ENCODE data around the gene SPIRE1. TPM values are rescaled to one million over a fixed set of nuclear protein-coding genes. Genes with fewer than 3 reads are reported as not detected.

Gene SPIRE1
- total and polyA plus RNA-seq, 7 experiments from 2014 or later, result 0.66 to 2.9 (median 1.3) TPM; not detected in 1

DNA sequence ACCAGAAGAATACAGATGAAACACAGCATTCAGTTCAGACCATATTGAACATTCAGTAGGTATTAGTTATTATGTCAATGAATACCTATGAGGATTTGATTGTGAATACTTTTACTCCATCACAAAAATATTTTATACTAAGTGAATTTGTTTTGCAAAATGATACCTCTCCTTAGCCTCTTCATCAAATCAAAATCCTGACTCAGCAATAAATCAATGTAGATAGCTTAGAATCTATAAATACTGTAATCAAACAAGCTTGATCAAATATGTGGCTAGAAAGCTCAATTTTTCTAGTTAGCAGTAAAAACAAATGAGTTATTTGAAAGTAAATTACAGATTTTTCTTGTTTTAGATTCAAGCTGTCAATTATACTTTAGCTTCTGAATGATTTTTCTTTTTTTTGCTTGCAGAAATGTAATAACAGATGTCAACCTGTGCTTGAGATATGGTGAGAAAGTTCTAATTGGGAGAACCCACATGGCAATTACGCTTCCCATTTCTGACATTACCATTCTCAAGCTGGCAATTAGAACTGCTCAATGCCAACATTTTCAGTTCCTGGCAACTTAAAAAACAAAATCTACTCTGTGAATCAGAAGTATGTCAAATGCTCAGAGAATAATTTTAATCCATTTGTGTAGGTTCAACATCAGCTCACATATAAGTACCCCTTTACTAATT is 140.6 kb downstream of the SPIRE1 start:
- Histone ChIP-seq H3K9me3 (ENCODE audit: control insufficient read depth in 2 of 3, low read length in 3 of 3) (no peaks in the 10 kb centered on the region), H3K27me3 (ENCODE audit: control insufficient read depth in 2 of 2, insufficient read depth in 2 of 2, low read length in 2 of 2) (peaks cover 0 to 4% of the 10 kb centered on the region in 2 donors), H3K36me3 (ENCODE audit: control insufficient read depth in 2 of 3, insufficient read depth in 3 of 3, low read length in 3 of 3) (no peaks in the 10 kb centered on the region), H3K27ac (ENCODE audit: low read depth, low read length) (no peak overlapping the region), H3K4me1 (ENCODE audit: control insufficient read depth in 2 of 2, insufficient read depth in 2 of 2, low read length in 2 of 2) (no peaks in the 10 kb centered on the region), H3K4me3 (ENCODE audit: low read length) (no peak overlapping the region)
- DNase-seq (no peak), ATAC-seq (no peak)
- peaks cover 0 to 4% (median 0%) of the 10 kb centered on the region in 5 donors for H3K36me3 Mint-ChIP-seq
- POLR2A ChIA-PET, result no interaction called here
- peaks cover 0 to 12% (median 0%) of the 10 kb centered on the region in 5 donors for H3K27me3 Mint-ChIP-seq
- H3K9me3 Mint-ChIP-seq, result no peaks in the 10 kb centered on the region
- intact Hi-C loops (cut with micrococcal nuclease), result no loop called here
- H3K4me3 Mint-ChIP-seq, result no peak overlapping the region
- CTCF ChIA-PET, result no interaction called here
- no peak overlapping the region for H3K27ac Mint-ChIP-seq
- no peaks in the 10 kb centered on the region for H3K4me1 Mint-ChIP-seq

DNA sequence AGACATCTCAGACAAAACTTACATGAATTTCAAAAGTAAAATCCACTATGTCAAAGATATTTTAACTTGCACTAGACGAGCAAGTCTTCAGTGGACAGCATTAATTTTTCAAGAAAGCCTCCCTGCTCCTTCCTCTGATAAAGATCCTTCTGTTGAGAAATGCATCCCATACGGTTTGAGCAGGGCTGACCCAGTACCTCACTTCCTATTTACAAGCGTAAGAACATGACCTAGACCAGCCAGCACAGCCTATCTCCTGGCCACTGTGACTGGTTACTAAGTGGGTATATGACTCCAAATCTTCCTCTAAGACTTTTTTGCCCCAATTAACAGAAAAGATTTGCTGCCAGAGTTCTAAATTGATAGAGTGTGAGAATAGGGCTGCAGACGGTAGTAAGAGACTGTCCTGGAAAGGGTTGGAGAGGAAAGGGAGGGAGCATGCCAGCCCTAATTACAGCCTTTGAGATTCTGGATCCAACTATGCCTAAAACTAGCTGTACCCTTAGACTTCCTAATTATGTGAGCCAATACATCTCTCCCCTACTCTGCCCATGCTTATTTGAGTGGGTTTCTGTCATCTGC is 141.8 kb downstream of the SPIRE1 start:
- Histone ChIP-seq H3K27me3 (ENCODE audit: control insufficient read depth in 2 of 2, insufficient read depth in 2 of 2, low read length in 2 of 2) (peaks cover 0 to 4% of the 10 kb centered on the region in 2 donors), H3K4me3 (ENCODE audit: low read length) (no peak overlapping the region), H3K36me3 (ENCODE audit: control insufficient read depth in 2 of 3, insufficient read depth in 3 of 3, low read length in 3 of 3) (no peaks in the 10 kb centered on the region), H3K9me3 (ENCODE audit: control insufficient read depth in 2 of 3, low read length in 3 of 3) (no peaks in the 10 kb centered on the region), H3K27ac (ENCODE audit: low read depth, low read length) (no peak overlapping the region), H3K4me1 (ENCODE audit: control insufficient read depth in 2 of 2, insufficient read depth in 2 of 2, low read length in 2 of 2) (no peaks in the 10 kb centered on the region)
- DNase-seq (no peak), ATAC-seq (no peak)
- H3K27me3 Mint-ChIP-seq, result peaks cover 0 to 9% (median 0%) of the 10 kb centered on the region in 5 donors
- CTCF ChIA-PET, result no interaction called here
- H3K4me3 Mint-ChIP-seq, result no peak overlapping the region
- intact Hi-C loops (cut with micrococcal nuclease), result no loop called here
- POLR2A ChIA-PET, result no interaction called here
- H3K36me3 Mint-ChIP-seq, result peaks cover 0 to 4% (median 0%) of the 10 kb centered on the region in 5 donors
- H3K9me3 Mint-ChIP-seq, result no peaks in the 10 kb centered on the region
- H3K4me1 Mint-ChIP-seq, result no peaks in the 10 kb centered on the region
- H3K27ac Mint-ChIP-seq, result no peak overlapping the region

DNA sequence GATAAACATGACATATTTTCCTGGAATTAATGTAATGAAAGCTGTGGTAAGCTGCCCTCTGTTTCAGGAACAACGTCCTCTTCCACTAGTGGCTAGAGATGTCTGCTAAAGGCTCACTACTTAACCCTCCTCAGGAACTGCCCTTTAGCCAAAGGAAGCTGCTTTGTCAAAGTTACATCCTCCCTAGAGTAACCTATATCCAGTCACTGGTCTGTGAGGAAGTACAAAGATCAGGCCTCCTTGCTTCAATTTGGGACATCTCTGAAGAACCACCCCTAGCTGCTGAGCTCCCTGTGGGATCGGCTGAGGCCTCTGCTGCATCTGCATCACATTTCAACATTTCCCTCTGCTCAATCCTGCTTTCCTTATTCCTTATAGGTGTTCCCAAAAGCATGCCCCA is 142.4 kb downstream of the SPIRE1 start:
- Mint-ChIP-seq H3K9me3 (no peaks in the 10 kb centered on the region), H3K36me3 (peaks cover 0 to 4% (median 0%) of the 10 kb centered on the region in 5 donors), H3K27ac (no peak overlapping the region), H3K4me3 (no peak overlapping the region), H3K4me1 (no peaks in the 10 kb centered on the region), H3K27me3 (peaks cover 0 to 8% (median 0%) of the 10 kb centered on the region in 5 donors)
- no peak overlapping the region for H3K4me3 ChIP-seq (ENCODE audit: low read length)
- H3K27me3 ChIP-seq (ENCODE audit: control insufficient read depth in 2 of 2, insufficient read depth in 2 of 2, low read length in 2 of 2), result peaks cover 0 to 3% of the 10 kb centered on the region in 2 donors
- ChIA-PET CTCF (no interaction called here), POLR2A (no interaction called here)
- no peaks in the 10 kb centered on the region for H3K4me1 ChIP-seq (ENCODE audit: control insufficient read depth in 2 of 2, insufficient read depth in 2 of 2, low read length in 2 of 2)
- H3K27ac ChIP-seq (ENCODE audit: low read depth, low read length), result no peak overlapping the region
- DNase-seq, result no peak
- H3K9me3 ChIP-seq (ENCODE audit: control insufficient read depth in 2 of 3, low read length in 3 of 3), result no peaks in the 10 kb centered on the region
- H3K36me3 ChIP-seq (ENCODE audit: control insufficient read depth in 2 of 3, insufficient read depth in 3 of 3, low read length in 3 of 3), result no peaks in the 10 kb centered on the region
- no peak for ATAC-seq
- intact Hi-C loops (cut with micrococcal nuclease), result no loop called here

DNA sequence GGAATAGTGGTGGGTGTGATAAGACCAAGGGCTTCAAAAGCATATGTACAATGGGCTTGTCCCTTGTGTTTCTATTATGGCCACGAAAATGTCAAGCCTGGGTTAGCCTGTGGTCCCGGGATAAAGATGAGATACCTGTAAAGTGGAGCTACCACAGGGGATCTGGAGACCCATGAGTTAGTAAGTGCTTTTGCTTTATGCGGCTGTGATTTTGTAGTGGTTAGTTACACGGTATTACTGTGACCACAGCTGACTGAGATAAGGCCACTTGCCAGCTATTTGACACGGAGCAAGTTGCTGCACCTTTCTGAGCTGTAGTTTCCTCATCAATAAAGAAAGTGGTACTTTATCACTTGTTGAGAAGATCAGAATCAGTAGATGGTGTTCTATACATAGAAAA is 150.9 kb downstream of the SPIRE1 start:
- CTCF ChIA-PET, result no interaction called here

DNA sequence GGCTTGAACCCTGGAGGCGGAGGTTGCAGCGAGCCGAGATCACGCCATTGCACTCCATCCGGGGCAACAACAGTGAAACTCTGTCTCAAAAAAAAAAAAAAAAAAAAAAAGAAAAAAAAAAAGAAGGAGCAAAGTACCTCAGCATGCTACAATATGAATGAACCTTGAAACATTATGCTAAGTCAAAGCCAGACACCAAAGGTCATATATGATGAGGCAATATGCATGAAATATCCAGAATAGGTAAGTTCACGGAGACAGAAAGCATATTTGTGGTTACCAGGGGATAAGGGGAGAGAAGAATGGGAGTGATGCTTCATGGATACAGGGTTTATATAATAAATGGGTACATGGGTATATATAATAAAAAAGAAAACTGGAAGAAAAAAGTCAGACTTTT is 156.9 kb downstream of the SPIRE1 start:
- ATAC-seq (no peak), DNase-seq (no peak)
- H3K27me3 ChIP-seq (ENCODE audit: control insufficient read depth in 2 of 2, insufficient read depth in 2 of 2, low read length in 2 of 2), result no peaks in the 10 kb centered on the region
- no peaks in the 10 kb centered on the region for H3K9me3 Mint-ChIP-seq
- H3K4me1 Mint-ChIP-seq, result peaks cover 0 to 2% (median 0%) of the 10 kb centered on the region in 7 donors
- H3K4me1 ChIP-seq (ENCODE audit: control insufficient read depth in 2 of 2, insufficient read depth in 2 of 2, low read length in 2 of 2), result no peaks in the 10 kb centered on the region
- no peak overlapping the region for H3K27ac Mint-ChIP-seq
- no peak overlapping the region for H3K4me3 ChIP-seq (ENCODE audit: low read length)
- no peak overlapping the region for H3K27ac ChIP-seq (ENCODE audit: low read depth, low read length)
- no peaks in the 10 kb centered on the region for H3K36me3 ChIP-seq (ENCODE audit: control insufficient read depth in 2 of 3, insufficient read depth in 3 of 3, low read length in 3 of 3)
- intact Hi-C loops (cut with micrococcal nuclease), result no loop called here
- no peaks in the 10 kb centered on the region for H3K36me3 Mint-ChIP-seq
- no peaks in the 10 kb centered on the region for H3K9me3 ChIP-seq (ENCODE audit: control insufficient read depth in 2 of 3, low read length in 3 of 3)
- H3K4me3 Mint-ChIP-seq, result no peak overlapping the region
- ChIA-PET POLR2A (no interaction called here), CTCF (no interaction called here)
- H3K27me3 Mint-ChIP-seq, result peaks cover 0 to 4% (median 0%) of the 10 kb centered on the region in 5 donors

More for the DNA sequence above, 150.9 kb downstream of the SPIRE1 start:
- Mint-ChIP-seq H3K4me3 (no peak overlapping the region), H3K4me1 (no peaks in the 10 kb centered on the region), H3K27me3 (peaks cover 0 to 4% (median 0%) of the 10 kb centered on the region in 5 donors), H3K36me3 (peaks cover 0 to 3% (median 0%) of the 10 kb centered on the region in 5 donors), H3K9me3 (no peaks in the 10 kb centered on the region), H3K27ac (no peak overlapping the region)
- ATAC-seq, result no peak
- H3K27me3 ChIP-seq (ENCODE audit: control insufficient read depth in 2 of 2, insufficient read depth in 2 of 2, low read length in 2 of 2), result no peaks in the 10 kb centered on the region
- no peaks in the 10 kb centered on the region for H3K36me3 ChIP-seq (ENCODE audit: control insufficient read depth in 2 of 3, insufficient read depth in 3 of 3, low read length in 3 of 3)
- DNase-seq, result no peak
- intact Hi-C loops (cut with micrococcal nuclease), result no loop called here
- no peaks in the 10 kb centered on the region for H3K4me1 ChIP-seq (ENCODE audit: control insufficient read depth in 2 of 2, insufficient read depth in 2 of 2, low read length in 2 of 2)
- POLR2A ChIA-PET, result no interaction called here
- H3K4me3 ChIP-seq (ENCODE audit: low read length), result no peak overlapping the region
- no peak overlapping the region for H3K27ac ChIP-seq (ENCODE audit: low read depth, low read length)
- H3K9me3 ChIP-seq (ENCODE audit: control insufficient read depth in 2 of 3, low read length in 3 of 3), result no peaks in the 10 kb centered on the region

DNA sequence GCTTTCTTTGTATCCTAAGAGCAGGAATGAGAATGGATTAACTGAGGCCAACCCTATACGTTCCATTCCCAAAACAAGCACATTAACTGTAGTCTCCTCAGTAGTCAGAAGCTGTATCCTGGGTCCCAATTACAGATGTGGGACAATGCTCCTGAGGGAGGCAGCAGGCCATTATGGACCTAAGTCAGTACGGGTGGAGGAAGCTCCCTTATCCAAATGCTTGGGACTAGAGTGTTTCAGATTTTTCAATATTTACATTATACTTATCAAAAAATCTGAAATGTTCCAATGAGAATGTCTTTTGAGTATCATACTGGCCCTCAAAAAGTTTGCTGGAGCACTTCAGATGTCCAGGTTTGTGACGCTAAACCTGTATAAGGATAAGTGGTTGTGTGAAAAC is 160.1 kb downstream of the SPIRE1 start:
- H3K27me3 ChIP-seq (ENCODE audit: control insufficient read depth in 2 of 2, insufficient read depth in 2 of 2, low read length in 2 of 2), result no peaks in the 10 kb centered on the region
- Mint-ChIP-seq H3K4me1 (peaks cover 0 to 2% (median 0%) of the 10 kb centered on the region in 7 donors), H3K4me3 (no peak overlapping the region), H3K9me3 (no peaks in the 10 kb centered on the region), H3K27me3 (no peaks in the 10 kb centered on the region), H3K27ac (no peak overlapping the region), H3K36me3 (peaks cover 0 to 2% (median 0%) of the 10 kb centered on the region in 5 donors)
- intact Hi-C loops (cut with micrococcal nuclease), result no loop called here
- ChIA-PET POLR2A (no interaction called here), CTCF (no interaction called here)
- DNase-seq (no peak), ATAC-seq (no peak)
- H3K27ac ChIP-seq (ENCODE audit: low read depth, low read length), result no peak overlapping the region
- no peaks in the 10 kb centered on the region for H3K36me3 ChIP-seq (ENCODE audit: control insufficient read depth in 2 of 3, insufficient read depth in 3 of 3, low read length in 3 of 3)
- no peaks in the 10 kb centered on the region for H3K9me3 ChIP-seq (ENCODE audit: control insufficient read depth in 2 of 3, low read length in 3 of 3)
- no peak overlapping the region for H3K4me3 ChIP-seq (ENCODE audit: low read length)
- H3K4me1 ChIP-seq (ENCODE audit: control insufficient read depth in 2 of 2, insufficient read depth in 2 of 2, low read length in 2 of 2), result no peaks in the 10 kb centered on the region

DNA sequence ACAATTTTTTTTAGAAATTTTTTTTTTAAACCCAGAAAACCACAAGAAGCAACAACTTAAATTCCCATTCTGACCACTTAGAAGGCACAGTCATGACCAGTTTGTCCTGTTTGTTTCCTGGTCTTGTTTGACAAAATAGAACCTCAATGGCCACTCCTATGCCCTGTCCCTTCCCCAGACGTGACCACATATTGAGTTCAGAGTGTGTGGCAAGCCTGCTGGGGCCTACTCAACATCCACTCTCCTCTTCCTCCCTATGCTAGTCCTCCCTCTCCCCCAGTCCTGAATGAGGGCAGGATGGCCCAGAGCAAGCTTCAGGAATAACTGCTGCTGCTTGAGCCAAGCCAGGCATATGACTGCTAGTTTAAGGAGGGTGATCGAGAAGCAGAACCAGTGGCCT is 160.6 kb downstream of the SPIRE1 start:
- H3K9me3 ChIP-seq (ENCODE audit: control insufficient read depth in 2 of 3, low read length in 3 of 3), result no peaks in the 10 kb centered on the region
- H3K4me3 ChIP-seq (ENCODE audit: low read length), result no peak overlapping the region
- H3K4me1 ChIP-seq (ENCODE audit: control insufficient read depth in 2 of 2, insufficient read depth in 2 of 2, low read length in 2 of 2), result no peaks in the 10 kb centered on the region
- H3K27me3 Mint-ChIP-seq, result no peaks in the 10 kb centered on the region
- CTCF ChIA-PET, result no interaction called here
- peaks cover 0 to 2% (median 0%) of the 10 kb centered on the region in 5 donors for H3K36me3 Mint-ChIP-seq
- no peaks in the 10 kb centered on the region for H3K9me3 Mint-ChIP-seq
- no peaks in the 10 kb centered on the region for H3K36me3 ChIP-seq (ENCODE audit: control insufficient read depth in 2 of 3, insufficient read depth in 3 of 3, low read length in 3 of 3)
- DNase-seq (no peak), ATAC-seq (no peak)
- H3K27ac Mint-ChIP-seq, result no peak overlapping the region
- POLR2A ChIA-PET, result no interaction called here
- H3K27ac ChIP-seq (ENCODE audit: low read depth, low read length), result no peak overlapping the region
- H3K27me3 ChIP-seq (ENCODE audit: control insufficient read depth in 2 of 2, insufficient read depth in 2 of 2, low read length in 2 of 2), result no peaks in the 10 kb centered on the region
- peaks cover 0 to 2% (median 0%) of the 10 kb centered on the region in 7 donors for H3K4me1 Mint-ChIP-seq
- no peak overlapping the region for H3K4me3 Mint-ChIP-seq
- intact Hi-C loops (cut with micrococcal nuclease), result no loop called here

Measured in naive thymus-derived CD4-positive, alpha-beta T cell (primary cell).